GM21717 (cell line): Measurements from ENCODE around the gene PCSK6.
A peak's percentile ranks its signal among the peaks of the same experiment; 100 is the strongest.

Source experiments
- ATAC-seq: cut with Tn5 transposase; IDR thresholded peaks from one replicate; pipeline ENCODE4 v1.9.1; 2021; ENCODE audit warnings: mild to moderate bottlenecking, moderate library complexity; ENCODE audit not compliant: unreplicated experiment

PCSK6 gene

DNA sequence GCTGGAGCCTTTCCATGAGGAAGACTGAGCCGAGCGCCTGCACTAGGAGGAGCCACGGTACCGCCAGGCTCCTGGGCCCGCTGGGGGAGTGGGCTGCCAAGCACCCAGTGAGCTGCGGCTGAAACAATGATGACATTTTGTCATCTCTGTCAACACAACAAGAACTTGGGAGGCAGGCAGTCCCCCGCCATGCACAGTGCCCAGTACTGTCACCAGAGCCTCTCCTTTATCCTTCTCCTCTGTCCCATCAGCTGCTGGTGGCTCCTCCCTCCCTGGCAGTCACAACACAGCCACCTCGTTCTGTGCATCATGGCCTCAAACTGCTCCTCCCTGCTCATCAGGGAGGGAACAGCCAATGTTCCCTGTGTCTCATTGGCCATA is 34.0 kb upstream of the PCSK6 start:
- ATAC-seq, result no peak

GRCh38 chr15:101522621-101523559 is 33.4 kb upstream of the PCSK6 start:
- ATAC-seq, result no peak

GRCh38 chr15:101522091-101522490 is 32.6 kb upstream of the PCSK6 start:
- ATAC-seq, result no peak

DNA sequence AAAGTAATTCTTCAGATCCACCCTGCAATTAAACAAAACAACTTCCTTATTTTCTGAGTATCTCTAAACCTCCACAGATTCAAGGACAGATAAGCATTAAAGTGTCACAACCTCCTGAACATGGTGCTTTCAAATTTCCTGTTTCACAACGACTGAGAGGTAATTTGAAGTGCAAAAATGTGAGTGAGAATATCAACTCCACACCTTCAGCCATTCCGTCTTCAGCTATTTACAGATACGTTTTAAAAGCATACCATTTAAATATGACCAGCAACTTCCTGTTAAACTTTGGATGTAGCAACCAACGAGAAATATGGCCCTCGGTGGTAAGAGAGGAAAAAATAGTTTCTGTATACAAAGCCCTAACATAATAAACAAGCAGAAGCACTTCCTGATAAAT is 32.1 kb upstream of the PCSK6 start:
- ATAC-seq, result no peak

DNA sequence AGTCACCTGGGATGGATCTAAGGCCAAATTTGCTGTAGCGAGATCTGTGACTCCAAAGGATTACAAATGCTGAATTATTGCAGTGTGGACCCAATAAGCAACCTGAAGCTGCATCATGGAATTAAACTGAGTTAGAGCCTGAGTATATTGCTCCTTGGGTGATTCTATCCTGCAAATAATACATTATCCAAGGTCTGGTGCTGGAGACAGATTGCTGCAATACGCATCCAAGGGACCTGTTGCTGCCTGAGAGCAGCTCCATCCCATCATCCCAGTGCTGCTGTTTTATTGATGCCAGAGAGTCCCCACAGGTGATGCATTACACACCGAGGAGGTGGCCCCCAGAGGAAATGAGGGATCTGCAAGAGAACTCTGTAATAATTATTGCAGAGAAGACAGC is 31.6 kb upstream of the PCSK6 start:
- ATAC-seq, result no peak

GRCh38 chr15:101520395-101520794 is 30.9 kb upstream of the PCSK6 start:
- ATAC-seq, result no peak

DNA sequence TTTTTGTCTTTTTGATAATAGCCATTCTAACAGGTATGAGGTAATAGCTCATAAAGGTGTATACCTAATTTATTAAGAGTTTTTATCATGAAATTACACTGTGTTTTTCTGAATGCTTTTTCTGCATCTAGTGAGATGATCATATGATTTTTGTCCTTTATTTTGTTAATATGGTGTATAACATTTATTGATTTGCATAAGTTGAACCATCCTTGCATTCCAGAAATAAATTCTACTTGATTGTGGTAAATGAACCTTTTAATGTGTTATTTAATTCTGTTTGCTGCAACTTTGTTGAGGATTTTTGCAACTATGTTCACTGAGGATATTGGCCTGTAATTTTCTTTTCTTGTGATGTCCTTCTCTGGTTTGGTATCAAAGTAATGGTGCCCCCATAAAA is 28.0 kb upstream of the PCSK6 start:
- no peak for ATAC-seq

- ATAC-seq, result no peak
These were observed 24.8 kb upstream of the PCSK6 start for GRCh38 chr15:101514318-101514717.

GRCh38 chr15:101511717-101512116 is 22.2 kb upstream of the PCSK6 start:
- no peak for ATAC-seq

GRCh38 chr15:101510212-101511197 is 21.0 kb upstream of the PCSK6 start:
- ATAC-seq, result no peak

DNA sequence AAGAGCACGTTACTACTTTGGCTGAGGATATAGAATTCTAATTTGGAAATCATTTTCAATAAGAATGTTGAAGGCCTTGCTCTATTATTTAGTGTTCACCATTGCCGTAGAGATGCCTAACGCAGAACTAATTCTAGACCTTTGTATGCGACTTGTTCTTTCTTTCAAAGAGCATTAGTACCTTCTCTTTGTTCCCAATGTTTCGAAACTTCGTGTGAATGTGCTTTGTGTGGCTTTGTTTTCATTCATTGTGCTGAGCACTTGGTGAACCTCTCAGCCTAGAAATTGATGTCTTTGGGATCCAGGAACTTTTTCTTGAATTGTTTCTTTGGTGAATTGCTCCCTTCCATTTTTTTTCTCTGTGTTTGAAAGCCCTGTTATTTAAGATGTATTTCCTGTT is 19.8 kb upstream of the PCSK6 start:
- ATAC-seq, result no peak

- ATAC-seq, result no peak
These were observed 17.0 kb upstream of the PCSK6 start for GRCh38 chr15:101506491-101506890.

DNA sequence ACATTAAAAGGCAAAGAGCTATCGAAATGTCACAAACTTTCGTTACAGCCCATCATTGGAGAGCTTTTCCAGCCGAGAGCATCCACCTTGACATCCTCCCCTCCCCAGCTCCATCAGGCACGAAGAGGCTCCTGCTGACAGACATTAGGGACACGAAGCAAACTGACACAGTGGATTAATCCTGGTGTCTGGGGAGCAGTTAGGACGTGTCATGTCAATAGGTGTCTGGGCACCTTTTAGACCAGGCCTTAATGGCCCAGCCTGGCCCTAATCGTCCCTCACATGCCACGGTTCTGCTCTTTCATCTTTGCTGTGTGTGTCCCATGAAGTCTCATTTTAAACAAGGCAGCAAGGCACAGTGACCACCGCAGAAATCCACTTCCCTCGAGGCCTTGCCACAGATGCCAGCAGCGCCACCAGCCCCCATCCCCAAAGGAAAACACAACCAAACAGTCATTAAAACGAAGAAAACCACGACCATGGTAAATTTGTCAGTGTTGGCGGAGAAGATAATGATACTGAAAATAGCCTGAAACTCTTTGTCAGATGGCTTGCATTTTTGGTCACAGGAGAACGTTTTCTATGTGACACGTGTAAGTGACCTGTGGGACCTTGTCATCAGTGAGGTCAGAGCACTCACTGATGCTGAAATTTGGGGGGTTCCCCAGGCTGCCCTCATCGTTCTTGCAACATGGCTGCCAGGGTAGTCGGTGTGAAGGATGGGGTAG is 16.3 kb upstream of the PCSK6 start:
- ATAC-seq, result no peak

DNA sequence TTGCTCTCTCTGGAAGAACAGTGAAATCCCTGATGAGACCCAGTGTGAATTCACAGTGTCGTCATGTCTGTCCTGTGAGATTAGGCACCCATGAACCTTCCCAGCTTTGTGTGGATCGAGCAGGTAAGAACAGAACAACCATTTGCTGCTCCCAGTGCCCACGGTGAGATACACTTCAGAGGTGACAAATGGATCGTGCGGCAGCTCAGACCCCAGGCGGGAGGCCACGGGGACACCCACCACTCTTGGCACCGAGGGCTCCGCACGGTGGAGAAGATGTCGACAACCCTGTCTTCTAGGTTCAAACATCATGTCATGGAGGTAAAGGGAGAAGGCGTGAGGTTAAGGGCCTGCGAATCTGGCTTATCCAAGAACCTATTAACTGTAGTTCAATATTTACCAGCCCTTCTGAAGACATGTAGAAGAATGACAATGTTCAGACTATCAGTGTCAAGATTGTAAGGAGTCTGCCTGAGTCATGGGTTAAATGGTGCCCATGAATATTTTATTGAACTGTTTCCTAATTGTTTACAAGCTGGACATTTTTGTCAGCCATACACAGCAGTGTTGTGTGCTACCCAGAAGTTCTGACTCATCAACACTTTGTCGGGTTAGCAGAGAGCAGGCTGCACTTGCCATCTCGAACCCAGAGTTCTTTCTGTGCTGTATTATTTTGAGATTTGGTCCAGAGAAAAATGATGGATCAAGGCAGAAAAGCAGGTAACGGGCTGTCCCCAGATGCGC is 15.5 kb upstream of the PCSK6 start:
- no peak for ATAC-seq

DNA sequence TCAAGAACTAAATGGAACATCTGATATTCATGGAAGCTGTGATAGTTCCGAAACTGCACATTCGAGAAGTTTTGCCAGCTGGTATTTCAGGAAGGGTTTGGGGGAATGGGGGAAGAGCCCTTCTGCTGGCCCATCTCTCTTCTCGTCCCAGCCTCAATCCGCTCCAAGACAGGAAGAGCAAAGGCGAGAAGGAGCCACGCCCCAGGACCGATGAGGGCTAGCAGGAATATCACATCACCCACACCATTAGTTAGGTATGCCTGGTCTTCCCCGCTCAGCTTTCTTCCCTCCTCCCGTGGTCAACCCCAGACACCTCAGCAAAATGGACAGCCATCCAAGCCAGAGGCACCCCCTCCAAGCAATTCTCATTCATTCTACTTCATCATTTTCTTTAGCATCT is 14.9 kb upstream of the PCSK6 start:
- ATAC-seq, result no peak

- no peak for ATAC-seq
These were observed 13.7 kb upstream of the PCSK6 start for GRCh38 chr15:101503296-101503599.

- no peak for ATAC-seq
These were observed 13.2 kb upstream of the PCSK6 start for GRCh38 chr15:101502572-101503295.

- ATAC-seq, result peak; percentile 68
These were observed 12.3 kb upstream of the PCSK6 start for GRCh38 chr15:101501703-101502373.

DNA sequence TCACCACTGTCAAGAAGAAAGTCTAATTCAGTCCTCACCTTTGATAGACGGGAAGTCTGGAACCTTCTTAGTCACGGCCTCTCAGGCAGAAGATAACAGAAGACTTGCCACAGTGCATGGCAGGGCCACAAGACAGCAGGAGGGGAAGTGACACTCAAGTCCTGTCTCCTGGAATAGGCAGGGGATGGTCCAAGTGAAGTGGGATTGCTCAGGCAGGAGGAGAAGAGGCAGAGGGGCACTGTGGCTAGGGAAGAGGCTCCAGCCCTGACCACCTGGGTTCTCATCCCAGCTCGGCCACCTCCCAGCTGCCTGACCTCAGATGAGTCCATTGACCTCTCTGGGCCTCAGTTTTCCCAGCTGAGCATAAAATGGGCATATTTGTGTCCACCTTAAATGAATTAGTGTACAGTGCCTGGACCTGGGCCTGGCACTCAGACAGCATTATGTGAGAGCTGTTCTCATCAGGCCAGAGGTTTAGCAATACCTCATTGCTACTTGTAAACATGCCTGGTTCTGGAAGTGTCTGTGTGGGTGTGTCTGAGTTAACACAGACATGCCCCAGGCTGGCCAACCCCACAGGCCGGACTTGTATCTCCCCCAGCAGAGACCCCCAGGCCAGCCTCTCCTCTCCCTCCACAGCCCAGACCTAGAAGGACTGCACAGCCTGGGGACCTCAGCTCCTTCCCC is 11.5 kb upstream of the PCSK6 start:
- peak; percentile 35 for ATAC-seq
